HG03103 (cell line): ENCODE results near the gene SERPINE2.
"Not testable (repeated sequence)": the region's sequence is repeated elsewhere in the genome, so short reads cannot be mapped to it uniquely, and the experiment has no call there.

Experiments
- ATAC-seq: cut with Tn5 transposase; IDR thresholded peaks from one replicate; pipeline ENCODE4 v1.9.1; 2021; ENCODE audit warnings: low read depth; ENCODE audit not compliant: unreplicated experiment

Gene SERPINE2

GRCh38 chr2:223945755-223946154 is 93.3 kb downstream of the SERPINE2 start:
- no peak for ATAC-seq

DNA sequence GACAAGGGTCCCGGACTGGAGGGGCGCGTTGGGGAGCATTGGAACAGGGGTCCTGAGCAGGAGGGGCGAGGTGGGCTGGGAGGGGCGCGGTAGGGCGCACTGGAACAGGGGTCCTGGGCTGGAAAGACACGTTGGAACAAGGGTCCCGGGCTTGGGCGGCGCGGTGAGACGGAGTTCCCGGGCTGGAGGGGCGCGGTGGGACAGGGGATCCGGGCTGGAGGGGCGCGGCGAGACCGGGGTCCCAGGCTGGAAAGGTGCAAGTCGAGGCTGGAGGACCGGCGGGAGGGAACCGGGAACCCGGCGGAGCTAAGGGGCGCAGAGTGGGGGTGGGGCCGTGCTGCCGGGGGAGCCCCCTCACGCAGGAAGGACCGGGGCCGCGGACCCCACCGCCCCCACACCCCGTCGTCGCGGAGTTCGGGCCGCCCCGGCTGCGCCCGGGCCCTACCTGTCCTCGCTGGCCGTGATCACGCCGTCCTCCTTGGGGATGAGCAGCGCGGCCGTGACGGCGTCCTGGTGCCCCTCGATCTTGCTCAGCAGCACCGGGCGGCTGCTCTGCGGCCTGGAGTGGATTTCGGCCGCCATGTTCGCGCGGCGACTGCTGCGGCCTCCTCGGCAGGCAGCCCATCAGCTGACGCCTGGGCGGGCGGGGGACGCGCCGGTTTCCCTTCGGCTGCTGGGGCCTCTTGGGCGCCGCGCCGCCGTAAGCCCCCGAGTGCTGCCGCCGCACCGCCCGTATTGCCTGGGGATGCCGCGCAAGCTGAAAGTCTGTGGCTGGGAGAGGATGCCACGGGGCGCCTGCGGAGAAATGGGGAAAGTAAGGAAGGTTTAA is 94.2 kb downstream of the SERPINE2 start, which contains the start of gene WDFY1:
TSS of gene WDFY1 (minus strand) at position 633 of the 829 bp plus-strand sequence. CDS start at position 582, 51 bp downstream.
- peak; percentile 76 for ATAC-seq

DNA sequence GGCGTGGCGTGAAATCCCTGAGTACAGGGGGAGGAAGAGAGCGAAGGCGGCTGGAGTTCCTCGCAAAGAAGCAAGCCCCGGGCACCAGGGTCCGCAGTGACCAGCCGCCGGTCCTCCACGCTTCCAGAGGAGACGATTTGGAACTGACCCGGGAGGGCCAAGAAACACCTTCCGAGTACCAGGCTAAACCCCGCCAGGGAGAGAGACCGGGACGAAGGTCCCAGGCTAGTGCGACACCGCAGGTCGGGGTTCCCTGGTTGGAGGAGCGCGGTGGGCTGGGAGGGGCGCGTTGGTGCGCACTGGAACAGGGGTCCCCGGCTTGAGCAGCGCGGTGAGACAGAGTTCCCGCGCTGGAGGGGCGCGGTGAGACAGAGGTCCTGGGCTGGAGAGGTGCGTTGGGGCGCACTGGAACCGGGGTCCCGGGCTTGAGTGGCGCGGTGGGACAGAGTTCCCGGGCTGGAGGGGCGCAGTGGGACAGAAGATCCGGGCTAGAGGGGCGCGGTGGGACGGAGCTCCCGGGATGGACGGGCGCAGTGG is 94.9 kb downstream of the SERPINE2 start:
- peak; percentile 13 for ATAC-seq

GRCh38 chr2:223943561-223944008 is 95.5 kb downstream of the SERPINE2 start:
- ATAC-seq: no peak

DNA sequence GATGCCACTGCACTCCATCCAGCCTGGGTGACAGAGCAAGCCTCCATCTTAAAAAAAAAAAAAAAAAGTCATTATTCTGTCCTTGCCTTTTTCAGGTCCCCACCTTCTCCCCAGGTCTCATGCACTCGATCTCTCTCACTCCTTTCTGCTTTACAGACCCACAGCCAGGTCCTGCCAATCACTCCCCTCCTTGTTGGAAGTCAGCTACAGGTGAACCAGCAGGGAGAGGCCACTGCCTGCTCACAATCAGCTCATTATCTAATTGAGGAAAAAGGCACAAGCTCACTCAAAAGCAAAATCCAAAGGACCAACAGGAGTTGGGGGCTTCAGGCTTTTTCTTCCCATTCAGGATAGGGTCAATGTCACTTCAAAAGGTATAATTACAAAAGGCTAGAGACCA is 96.0 kb downstream of the SERPINE2 start:
- ATAC-seq: no peak

DNA sequence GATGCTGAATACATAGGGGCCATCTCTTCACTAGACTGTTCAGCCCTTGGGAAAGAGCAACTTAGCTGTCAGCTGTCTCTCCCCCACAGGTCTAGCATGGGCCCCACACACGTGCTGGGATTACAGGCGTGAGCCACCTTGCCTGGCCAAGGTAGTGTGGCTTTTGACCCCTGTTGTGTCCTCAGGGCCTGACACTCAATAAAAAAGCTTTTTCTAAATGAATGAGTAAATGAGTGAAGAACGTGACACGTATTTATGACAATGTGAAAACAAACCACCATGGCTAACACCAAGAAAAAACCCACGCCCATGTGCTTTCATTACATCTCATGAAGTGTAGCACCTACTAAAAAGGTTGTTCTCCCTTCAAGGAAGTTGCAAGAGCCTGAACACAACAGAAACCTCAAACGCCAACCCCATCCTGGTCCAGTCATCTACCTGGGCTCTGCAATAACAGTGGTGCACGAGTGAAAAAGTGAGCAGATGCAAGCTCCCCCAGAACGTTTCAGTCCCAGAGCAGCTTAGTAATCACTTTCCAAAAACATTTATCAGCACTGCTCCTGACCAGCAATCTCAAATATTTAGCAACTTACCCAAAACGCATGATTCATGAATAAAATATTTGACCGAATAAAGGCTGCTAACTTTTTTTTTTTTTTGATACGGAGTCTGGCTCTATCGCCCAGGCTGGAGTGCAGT is 97.4 kb downstream of the SERPINE2 start:
- ATAC-seq: peak; percentile 34

DNA sequence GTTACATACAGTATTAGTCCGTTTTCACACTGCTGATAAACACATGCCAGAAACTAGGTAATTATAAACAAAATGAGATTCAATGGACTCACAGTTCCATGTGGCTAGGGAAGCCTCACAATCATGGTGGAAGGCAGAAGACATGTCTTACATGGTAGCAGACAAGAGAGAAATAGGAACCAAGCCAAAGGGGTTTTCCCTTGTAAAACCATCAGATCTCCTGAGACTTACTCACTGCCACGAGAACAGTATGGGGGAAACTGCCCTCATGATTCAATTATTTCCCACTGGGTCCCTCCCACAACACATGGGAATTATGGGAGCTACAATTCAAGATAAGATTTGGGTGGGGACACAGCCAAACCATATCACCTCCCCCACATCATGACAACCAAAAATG is 99.6 kb downstream of the SERPINE2 start:
- ATAC-seq: not testable (repeated sequence)

GRCh38 chr2:223937535-223937934 is 101.6 kb downstream of the SERPINE2 start:
- no peak for ATAC-seq

DNA sequence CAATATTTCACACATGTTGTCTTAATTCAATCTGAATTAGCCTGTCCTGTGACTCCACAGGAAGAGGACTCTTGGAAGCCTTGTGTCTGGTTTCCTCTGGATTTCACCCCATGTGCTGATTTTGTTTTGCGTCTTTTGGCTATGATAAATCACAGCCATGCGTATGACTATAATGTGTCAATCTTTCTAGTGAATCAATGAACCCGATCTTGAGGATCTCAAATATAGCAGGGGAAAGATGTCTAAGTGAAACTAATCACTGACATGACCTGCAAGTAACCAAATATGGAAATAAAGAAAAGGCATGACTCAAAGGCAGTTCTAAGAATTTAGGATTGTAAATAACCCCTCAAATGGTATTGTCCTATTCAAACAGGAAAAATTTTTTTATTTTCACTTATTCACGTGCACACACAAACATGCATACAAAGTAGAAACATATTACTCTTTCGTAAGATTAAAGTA is 102.2 kb downstream of the SERPINE2 start:
- no peak for ATAC-seq

DNA sequence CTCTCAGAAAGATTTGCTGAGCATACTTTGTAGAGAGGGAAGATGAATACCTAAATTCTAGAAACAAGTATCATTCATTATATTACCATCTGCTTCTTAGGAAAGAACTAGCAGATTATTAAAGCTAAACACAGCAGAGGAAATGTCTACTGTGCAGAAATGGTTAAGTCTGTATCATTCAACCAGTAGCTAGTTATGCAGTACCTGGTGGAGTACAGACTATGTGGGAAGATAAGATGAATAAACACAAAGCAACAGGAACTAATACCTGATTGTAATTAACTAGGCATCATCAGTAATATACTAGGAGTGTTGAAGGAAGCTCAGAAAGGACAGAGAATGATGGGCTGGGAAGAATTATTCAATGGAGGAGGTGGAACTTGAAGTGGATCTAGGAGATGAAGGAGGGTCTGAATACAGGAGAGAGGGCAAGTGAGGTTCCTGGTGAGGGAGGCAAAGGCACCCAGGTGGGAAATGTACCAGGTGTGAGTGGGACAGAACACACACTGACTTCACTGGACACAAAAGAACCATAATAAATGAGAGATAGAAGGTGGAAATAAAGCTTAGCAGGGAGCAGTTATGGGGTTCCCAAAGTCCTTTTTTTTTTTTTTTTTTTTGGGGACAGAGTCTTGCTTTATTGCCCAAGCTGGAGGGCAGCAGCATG is 103.5 kb downstream of the SERPINE2 start:
- no peak for ATAC-seq

DNA sequence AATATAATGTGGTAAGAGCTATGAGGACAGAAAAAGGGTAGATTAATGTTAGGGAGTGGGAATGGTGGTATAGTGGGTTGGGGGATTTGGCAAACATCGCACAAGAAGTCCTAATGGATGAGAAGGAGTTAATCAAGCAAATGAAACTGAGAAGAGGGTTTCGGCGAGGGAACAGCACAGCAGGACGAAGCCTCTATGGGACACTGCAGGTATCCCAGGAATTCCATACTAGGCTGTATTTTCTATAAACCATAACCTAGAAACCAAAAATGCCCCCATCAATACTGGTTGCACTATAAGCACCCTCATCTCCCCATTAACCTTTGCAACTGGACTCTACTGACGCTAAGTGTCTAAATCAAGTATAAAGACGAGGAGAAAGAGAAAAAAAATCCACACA is 104.2 kb downstream of the SERPINE2 start:
- ATAC-seq: no peak

GRCh38 chr2:223932816-223933800 is 106.0 kb downstream of the SERPINE2 start:
- ATAC-seq: no peak

GRCh38 chr2:223930103-223930976 is 108.7 kb downstream of the SERPINE2 start:
- no peak for ATAC-seq

GRCh38 chr2:223929571-223930102 is 109.4 kb downstream of the SERPINE2 start:
- peak; percentile 65 for ATAC-seq

DNA sequence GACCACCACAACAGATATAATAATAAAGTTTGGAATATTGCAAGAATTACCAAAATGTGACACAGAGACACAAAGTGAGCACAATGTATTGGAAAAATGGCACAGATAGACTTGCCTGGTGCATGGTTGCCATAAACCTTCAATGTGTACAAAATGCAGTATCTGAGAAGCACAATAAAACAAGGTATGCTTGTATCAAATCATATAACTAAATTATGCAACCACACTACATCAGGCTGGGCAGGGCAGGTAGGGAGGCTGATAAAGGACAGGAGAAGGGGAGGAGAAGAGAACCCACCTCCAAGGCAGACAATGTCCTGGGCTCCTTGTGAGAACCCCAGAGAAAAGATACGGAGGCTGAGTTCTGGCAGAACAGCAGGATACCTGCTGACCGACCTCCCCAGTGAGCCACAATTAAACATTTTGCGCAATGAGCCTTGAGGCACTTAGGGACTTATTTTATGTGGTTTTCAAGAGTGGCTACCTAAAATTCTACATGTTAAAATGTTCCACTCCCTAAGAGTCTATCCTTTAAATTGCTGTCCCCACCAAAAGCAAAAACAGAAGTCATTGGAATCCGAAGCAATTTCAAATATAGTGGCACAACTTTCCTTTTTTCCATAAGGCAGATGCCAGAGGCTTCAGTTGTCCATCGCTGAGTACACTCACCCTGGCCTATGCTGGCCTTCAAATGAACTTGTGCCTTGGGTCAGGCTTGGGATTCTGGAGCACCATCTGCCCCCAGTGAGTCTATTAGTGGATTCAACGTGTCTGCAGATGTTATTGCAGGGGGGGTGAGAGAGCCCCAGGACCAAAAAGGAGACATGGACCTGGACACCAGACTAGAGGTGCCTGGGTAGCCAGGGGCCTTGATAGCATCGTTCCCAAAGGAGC is 110.7 kb downstream of the SERPINE2 start:
- ATAC-seq: no peak

GRCh38 chr2:223925106-223925505 is 114.0 kb downstream of the SERPINE2 start:
- ATAC-seq: no peak
